ENCODE data around the gene LRRC34.

Gene LRRC34, protein sequence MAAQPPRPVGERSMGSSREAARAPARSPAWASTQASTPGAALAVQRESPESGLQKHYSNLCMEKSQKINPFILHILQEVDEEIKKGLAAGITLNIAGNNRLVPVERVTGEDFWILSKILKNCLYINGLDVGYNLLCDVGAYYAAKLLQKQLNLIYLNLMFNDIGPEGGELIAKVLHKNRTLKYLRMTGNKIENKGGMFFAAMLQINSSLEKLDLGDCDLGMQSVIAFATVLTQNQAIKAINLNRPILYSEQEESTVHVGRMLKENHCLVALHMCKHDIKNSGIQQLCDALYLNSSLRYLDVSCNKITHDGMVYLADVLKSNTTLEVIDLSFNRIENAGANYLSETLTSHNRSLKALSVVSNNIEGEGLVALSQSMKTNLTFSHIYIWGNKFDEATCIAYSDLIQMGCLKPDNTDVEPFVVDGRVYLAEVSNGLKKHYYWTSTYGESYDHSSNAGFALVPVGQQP

DNA sequence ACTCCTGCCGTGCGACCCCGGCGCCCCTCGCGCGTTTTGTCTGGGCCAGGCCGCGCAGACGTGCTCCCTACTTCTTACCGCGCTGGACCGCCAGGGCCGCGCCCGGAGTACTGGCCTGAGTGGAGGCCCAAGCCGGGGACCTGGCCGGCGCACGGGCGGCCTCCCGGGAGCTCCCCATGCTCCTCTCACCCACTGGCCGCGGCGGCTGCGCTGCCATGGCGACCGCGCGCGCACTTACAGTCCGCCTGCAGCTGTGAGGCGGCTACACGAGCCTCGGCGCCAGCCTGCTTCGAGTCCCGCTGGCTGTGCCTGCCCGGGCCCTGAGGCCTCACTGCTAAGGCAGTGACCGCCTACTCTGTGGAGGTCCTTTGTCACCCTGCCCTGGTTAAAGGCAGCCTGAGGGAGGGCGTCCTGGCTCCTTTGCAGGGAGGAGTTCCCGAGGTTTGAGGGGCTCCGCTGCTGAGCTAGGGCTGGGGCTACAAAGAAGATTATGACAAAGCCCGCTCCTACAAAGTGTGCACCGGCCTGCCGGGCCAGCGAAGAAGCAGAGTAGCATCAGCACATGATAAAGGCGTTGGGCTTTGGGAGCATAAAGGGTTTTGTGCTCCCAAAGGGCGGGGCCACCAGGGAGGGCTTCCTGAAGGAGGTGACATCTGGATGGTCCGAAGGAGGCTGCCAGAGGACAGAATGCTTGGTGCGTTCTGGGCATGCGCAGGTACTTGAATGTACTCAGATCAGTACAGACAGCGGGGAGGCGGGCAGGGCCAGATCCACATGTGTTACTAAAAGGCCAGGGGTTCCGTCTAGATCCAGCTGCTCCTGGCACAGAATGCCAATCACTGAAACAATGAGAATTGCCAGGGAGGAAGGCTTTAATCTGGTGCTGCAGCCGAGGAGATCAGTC is at the start of gene LRRC34, which contains the start of gene LRRIQ4:
Gene LRRC34 (minus strand): TSS at position 573 of the 904 bp plus-strand sequence. CDS start 356 bp downstream, at position 217.
Gene LRRIQ4 (plus strand): TSS at position 539 of the 904 bp plus-strand sequence. CDS start 9,052 bp downstream, outside the sequence.
- peak; percentile 64 to 73 for DNase-seq

DNA sequence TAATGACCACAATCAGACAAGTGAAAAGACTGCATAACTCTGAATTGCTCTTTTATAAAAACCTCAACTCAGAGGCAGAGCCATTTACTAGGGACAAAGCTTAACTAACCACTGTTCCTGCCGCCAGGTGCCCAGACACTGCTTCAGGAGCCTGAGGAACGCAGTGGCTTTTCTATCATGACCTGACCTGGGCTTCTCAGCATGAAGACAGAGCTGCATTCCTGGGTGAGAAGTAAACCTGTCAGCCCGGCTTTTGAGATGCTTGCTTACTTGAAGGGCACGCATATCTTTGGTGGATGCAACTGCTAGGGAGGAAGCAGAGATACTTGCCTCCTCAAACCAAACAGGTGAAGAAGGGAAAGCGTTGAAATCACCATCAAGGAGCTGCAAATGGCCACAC is 49.2 kb upstream of the LRRC34 start:
- no peak for DNase-seq

DNA sequence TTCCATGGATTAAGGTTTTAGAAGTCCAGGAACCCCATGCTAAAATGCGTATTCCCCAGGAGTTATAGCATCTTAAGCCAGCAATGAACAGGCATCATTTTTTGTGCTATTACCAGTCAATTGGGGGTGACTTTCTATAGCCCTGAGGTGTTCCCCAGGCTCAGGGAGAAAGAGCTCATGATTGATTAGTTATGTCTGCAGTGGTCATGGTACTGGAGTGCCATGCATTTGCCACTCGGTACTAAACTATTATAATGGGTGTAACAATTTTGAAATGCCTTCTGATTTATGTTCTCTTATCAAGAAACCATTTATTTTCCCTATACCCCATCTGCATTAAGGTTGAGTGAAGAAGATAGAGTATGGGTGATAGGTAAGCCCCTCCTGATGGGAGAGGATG is 45.1 kb upstream of the LRRC34 start:
- no peak for DNase-seq

DNA sequence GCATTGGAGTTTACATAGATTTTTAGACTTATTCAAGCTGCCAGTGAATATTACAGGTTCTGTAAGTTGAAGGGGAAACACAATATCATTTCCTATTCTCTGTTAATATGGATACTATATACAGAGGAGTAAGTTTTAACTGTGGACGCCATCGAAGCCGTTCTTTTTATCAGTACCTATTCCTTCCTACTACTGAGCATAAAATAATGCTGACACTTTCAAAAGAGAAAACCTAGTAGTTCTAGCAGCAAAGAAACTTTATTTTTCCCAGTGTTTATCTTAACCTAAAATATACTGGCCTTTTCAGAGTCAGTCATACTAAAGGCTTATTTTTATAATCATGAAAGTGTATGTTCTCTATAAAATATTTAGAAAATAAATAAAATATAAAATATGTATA is 42.8 kb upstream of the LRRC34 start:
- no peak for DNase-seq

DNA sequence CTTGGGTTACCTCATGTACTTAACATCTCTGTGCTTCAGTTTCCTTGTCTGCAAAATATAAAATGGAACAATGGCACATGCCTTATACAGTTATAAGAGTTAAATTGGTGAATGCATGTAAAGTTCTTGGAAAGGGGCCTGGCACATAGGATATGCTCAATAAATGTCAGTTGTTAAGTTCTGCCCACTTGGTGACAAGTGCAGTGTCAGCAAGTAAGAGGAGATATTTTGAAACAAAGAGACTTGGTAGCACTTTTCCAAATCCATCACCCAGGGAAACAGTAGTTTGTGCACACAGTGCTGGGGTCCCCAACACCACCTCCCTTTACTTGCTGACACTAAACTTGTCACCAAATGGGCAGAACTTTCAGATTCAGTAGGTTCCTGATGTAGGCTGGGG is 37.9 kb upstream of the LRRC34 start:
- DNase-seq, result no peak

DNA sequence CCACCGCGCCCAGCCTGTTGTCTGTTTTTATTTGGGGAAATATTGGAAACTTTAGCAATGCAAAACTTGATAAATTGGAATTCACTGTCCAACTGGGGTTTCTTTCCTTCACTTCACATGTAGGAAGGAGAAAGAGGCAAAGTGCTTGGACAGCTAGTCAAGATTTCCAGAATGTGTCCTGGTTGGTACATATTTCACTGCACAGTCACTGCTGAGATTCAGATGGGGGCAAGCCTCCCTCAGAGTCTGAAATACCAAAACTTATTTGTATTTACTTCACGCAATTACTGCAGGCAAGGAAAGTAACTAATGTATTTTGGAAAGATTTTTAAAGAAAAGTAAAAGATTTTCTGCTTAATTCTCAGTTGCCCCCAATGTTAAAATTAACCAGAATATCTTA is 36.0 kb upstream of the LRRC34 start:
- no peak for DNase-seq

DNA sequence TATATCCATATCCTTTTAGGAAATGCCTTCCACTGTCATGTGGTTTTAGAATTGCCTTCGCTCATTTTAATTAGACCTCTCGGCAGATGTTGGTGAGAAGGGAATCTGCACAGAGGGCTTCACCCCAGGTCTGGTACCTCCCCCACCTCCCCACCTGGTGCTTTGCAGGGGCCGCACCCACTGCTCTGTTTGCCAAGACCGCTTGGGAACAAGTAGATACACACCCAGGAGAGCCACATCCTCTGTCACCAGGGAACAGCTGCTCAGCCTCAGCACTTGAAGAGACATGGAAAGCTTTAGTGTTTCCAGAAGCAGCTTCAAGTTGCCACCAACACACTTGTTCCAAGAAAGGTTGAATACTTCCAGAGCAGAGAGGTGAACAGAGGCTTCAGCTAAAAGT is 35.2 kb upstream of the LRRC34 start:
- DNase-seq, result no peak

DNA sequence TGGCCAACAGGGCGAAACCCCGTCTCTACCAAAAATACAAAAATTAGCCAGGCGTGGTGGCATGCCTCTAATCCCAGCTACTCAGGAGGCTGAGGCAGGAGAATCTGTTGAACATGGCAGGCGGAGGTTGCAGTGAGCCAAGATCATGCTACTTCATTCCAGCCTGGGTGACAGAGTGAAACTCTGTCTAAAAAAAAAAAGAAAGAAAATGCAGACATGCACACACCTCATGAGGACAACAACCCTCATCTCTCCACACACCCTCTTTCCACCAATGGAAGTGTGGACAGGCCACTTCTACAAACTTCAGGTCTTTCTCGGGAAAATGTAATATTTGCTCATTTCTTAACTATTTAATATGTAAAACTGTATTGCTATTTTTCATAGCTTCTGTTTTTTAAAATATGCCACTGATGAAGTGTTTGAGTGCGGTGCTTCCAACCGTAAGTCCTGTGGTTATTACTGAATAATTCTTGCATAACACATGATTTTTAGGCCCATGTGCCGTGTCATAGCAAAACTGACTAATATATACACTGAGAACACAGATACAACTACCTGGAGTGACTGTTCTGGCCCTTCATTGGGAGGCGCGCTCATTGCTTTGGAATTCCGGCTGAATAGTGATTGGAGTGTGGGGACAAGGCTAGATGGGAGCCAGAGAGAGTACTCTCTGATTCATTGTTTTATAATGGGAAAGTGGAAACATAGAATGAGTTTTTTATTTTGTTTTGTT is 33.9 kb upstream of the LRRC34 start:
- no peak for DNase-seq

DNA sequence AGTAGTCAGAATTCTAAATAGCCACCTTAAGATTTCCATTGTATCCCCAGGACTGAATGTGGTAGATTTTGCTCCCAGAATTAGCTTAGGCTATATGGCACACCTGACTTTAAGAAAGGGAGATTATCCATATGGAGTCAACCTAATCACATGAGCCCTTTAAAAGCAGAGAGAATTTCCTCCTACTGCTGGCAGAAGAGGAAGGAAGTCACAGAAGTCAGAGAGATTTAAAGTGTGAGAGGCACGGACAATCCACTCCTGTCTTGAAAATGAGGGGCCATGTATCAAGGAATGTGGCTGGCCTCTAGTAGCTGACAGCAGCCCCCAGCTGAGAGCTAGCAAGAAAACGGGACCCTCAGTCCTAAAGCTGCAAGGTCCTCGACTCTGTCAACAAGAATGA is 30.3 kb upstream of the LRRC34 start:
- no peak for DNase-seq

DNA sequence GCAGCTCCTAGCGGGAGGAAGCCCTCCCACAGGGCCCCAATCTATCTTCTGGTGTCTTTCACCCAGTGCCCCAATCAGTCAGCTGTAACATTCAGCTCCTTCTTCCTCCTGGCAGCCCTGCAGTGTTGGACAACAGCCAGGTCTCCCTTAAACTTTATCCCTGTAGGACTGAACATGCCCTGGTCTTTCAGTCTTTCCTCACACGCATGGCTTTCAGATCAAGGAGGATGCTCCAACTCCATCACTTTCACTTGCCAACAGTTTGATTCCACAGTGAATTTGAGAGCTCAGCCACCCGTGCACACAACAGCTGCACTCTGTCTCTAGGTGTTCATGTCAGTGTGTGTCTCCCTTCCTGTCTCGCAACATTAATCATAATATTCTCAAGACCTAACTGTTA is 28.5 kb upstream of the LRRC34 start:
- no peak for DNase-seq

DNA sequence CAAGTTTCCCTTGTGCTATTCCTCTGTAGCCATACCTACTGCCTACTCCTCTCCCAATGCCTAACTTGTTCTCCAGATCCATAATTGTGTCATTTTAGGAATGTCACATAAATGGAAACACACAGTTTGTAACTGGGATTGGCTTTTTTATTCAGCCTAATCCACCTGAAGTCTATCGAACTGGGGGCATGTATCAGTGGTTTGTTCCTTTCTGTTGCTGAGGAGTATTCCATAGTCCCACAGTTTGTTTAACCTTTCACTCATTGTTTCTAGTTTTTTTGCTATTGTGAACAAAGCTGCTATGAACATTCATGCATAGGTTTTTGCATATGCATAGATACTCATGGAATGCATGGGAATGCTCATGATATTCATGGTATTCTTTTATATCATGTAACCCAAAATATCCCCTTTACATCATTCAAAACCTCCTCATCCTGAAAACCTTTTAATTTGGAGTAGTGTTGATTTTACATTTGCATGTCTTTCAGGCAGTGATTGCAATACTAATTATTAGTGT is 25.9 kb upstream of the LRRC34 start:
- DNase-seq, result no peak

DNA sequence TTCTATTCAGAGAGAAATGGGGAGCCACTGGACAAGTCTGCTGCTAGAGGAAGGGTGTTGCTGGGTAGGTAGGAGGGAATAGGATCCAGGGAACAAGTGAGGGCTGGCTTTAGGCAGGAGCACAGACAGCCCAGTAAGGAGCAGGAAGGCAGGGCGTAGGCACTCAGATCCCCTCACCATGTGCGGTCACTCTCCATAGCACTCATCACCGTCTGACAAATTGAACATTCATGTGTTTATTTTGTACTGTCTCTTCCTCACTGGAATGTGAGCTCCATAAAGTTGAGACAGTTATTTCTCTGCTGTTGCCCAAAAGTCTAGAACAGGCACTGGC is 24.2 kb upstream of the LRRC34 start:
- no peak for DNase-seq

DNA sequence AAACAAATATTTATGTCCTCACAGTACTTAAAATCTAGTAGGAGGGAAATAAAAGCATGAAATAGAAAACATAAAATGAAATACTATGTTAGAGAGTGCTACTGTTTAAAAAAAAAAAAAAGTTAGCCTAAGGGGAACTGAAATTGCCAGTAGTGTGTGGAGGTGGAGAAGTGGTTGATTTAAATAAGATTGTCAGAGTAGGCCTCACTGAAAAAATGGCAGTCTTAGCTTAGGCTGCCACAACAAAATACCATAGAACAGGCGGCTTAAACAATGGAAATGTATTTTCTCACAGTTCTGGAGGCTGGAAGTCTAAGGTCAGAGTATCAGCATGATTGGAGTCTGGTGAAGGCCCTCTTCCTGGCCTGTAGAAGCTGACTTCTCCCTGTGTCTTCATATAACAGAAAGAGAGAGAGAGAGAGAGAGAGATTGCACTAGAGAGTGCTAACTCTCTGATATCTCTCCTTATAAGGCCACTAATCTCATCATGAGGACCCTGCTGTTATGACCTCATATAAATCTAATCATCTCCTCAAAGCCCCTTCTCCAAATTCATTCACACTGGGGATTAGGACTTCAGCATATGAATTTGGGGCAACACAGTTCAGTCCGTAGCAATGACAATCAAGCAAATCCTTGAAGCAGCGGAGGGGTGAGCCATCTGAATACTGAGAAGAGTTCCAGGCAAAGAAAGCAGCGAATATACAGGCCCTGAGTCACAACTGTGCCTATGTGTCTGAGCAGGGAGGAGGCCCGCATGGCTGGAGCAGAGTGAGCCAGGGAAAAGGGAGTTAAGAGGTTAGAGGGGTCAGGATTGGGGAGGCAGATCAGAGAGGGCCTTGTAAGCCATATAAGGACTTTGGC is 23.6 kb upstream of the LRRC34 start:
- DNase-seq, result no peak

DNA sequence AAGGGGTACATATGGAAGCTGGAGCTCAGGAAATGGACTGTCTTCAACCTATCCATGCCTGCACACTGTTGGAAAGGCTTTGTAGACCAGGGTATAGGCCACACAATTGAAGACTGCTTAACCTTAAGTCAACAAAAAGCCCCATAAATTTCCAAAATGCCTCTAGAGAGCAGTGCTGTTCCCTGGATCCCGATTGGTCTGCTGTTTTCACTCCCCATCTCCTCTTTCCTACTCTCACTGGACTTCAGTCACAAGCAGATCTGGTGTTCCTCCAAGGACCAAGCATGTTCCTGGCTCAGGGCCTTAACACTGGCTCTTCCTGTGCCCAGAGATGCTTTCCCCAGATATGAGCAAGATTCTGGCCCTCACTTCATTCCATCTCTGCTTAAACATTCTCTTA is 22.8 kb upstream of the LRRC34 start:
- no peak for DNase-seq

DNA sequence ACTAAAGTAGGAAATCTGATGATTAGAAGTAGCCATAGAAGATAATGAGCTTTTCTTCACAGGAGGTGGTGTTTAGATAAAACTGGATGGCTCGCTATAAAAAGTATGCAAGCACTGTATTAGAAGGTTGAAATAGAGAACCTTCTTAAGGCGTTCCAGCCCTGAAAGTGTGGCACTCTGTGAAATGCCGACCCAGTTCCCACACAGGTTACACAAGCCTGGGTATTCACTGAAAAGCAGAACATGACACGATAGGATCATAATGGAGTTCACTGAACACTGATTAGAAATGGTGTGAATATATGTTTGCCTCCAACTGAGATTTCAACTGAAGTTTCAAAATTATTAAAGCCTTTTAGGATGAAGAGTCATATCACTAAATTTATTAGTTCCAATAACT is 15.0 kb upstream of the LRRC34 start:
- DNase-seq, result no peak

DNA sequence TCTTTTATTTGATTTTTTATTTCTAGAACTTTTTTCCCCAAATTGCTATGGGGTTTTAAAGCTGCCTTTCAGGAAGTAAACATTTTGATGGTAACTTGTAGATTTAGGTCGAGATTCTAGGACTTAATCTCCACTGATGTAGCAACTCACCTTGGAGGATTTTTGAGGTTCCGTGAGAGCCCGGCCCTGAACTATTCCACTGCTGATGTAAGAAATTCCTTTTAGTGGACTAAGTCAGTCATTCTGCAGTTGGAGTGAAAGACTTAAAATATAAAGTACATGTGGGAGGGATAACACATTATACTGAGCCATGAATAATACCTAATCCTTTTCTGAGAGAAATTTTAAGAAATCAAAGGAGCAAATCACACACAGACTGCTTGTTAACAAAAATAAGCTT is 12.6 kb upstream of the LRRC34 start:
- no peak for DNase-seq

DNA sequence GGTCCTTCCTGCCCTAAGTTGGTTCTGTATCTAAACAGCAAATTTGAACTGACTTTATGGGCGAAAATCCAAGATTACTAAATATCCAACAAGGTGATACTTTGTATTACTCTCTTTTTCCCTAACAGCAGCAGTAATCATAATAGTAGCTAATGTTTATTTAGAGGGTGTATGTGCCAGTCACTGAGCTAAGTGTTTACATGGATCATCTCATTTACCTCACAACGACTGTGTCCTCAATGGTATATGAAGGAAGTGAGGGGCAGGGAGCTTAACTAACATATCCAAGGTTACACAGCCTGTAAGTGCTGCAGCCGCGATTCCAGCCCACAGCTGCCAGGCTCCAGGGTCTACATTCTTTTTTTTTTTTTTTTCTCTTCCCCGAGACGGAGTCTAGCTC is 10.3 kb upstream of the LRRC34 start:
- DNase-seq, result no peak

DNA sequence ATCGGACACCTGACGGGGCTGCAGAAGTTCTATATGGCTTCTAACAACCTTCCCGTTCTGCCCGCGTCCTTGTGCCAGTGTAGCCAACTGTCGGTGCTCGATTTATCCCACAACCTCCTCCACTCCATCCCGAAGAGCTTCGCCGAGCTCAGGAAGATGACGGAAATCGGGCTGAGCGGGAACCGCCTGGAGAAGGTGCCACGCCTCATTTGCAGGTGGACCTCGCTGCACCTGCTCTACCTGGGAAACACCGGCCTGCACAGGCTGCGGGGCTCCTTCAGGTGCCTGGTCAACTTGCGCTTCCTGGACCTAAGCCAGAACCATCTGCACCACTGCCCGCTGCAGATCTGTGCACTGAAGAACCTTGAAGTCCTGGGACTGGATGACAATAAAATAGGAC is 9.8 kb upstream of the LRRC34 start:
- no peak for DNase-seq

DNA sequence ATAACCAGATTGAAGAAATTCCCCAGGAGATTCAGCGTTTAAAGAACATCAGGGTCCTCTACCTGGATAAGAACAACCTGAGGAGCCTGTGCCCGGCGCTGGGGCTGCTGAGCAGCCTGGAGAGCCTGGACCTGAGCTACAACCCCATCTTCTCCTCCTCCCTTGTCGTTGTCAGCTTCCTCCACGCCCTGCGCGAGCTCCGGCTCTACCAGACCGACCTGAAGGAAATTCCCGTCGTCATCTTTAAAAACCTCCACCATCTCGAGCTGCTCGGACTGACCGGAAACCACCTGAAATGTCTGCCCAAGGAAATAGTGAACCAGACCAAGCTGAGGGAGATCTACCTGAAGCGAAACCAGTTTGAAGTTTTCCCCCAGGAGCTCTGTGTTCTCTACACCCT is 9.4 kb upstream of the LRRC34 start:
- no peak for DNase-seq

DNA sequence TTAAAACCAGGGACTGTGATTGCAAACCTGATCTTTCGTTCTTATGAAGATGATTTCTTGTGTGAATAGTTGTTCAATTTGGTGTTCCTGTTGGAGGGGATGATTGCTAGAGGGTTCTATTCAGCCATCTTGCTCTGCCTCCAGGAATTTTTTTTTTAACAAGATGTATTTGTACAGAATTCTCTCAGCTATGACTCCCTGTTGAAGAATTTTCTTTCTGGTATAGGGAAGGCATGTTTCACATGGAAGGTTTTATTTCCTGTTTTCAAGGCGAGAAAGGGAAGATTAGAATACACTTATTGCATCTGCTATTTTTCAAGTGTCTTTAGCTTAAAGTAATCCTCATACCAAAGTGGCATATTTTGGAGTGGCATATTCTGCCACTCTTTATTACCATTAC is 5.6 kb upstream of the LRRC34 start:
- no peak for DNase-seq

DNA sequence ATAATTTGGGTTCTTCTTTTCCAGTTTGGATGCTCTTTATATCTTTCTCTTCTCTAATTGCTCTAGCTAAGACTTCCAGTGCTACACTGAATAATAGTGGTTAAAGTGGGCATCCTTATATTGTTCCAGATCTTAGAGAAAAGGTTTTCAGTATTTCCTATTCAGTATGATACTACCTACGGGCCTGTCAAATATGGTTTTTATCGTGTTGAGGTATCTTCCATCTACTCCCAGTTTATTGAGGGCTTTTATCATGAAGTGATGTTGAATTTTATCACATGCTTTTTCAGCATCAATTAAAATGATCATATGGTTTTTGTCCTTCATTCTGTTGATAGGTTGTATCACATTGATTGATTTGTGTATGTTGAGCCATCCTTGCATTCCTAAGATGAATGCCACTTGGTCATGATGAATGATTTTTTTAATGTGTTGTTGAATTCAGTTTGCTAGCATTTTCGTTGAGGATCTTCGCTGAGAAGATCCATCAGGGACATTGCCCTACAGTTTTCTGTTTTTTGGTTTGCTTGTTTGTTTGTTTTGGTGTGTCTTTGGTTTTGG is 3.0 kb upstream of the LRRC34 start:
- DNase-seq, result no peak
